Fibroblast of lung (primary cell): ENCODE results near the gene KDM5B. TPM values are rescaled to one million over a fixed set of nuclear protein-coding genes. Genes with fewer than 3 reads are reported as not detected.
"Not testable (repeated sequence)": the region's sequence is repeated elsewhere in the genome, so short reads cannot be mapped to it uniquely, and the experiment has no call there.

ENCODE experiments used
- DNase-seq, 2 donors: peaks; one replicate each; pipeline versions ENCODE4 v3.0.0 to v3.0.0-alpha.2; 2010; ENCODE audit warnings: low read depth in 2 of 2
- H2AFZ ChIP-seq: 2 replicates; pipeline ENCODE4 v1.5.1; 2012; ENCODE audit warnings: low read length, control low read depth, inconsistent platforms
- H3K27ac ChIP-seq: 2 replicates; pipeline ENCODE4 v1.5.1; 2011; ENCODE audit warnings: low read length, control low read depth; ENCODE audit not compliant: insufficient read depth
- H3K27me3 ChIP-seq: 2 replicates; pipeline ENCODE4 v1.5.1; 2011; ENCODE audit warnings: mild to moderate bottlenecking, low read length; ENCODE audit not compliant: control insufficient read depth, insufficient read depth
- H3K36me3 ChIP-seq: 2 replicates; pipeline ENCODE4 v1.5.1; 2011; ENCODE audit warnings: low read length; ENCODE audit not compliant: control insufficient read depth, insufficient read depth
- H3K4me1 ChIP-seq: 2 replicates; pipeline ENCODE4 v1.5.1; 2011; ENCODE audit warnings: low read length; ENCODE audit not compliant: control insufficient read depth, insufficient read depth; ENCODE audit errors: extremely low read depth
- H3K4me2 ChIP-seq: 2 replicates; pipeline ENCODE4 v1.5.1; 2011; ENCODE audit warnings: low read length, control low read depth; ENCODE audit not compliant: insufficient read depth; ENCODE audit errors: extremely low read depth
- H3K4me3 ChIP-seq, 4 experiments: fragments of 200-600 bp in 1 of 4; sonication (generic) in 1 of 4; replicated peaks in 1 of 4; 2 replicates each; pipeline ENCODE4 v1.5.1; 2011 to 2016; ENCODE audit warnings: low read length in 4 of 4, low read depth in 3 of 4, mild to moderate bottlenecking in 3 of 4, control low read depth in 2 of 4, inconsistent platforms in 1 of 4, mixed read lengths in 1 of 4; ENCODE audit not compliant: insufficient read depth in 1 of 4; ENCODE audit errors: control extremely low read depth in 1 of 4
- H3K79me2 ChIP-seq: 2 replicates; pipeline ENCODE4 v1.5.1; 2012; ENCODE audit warnings: mild to moderate bottlenecking, low read length, inconsistent platforms; ENCODE audit not compliant: control insufficient read depth, insufficient read depth
- H3K9ac ChIP-seq: 2 replicates; pipeline ENCODE4 v1.5.1; 2011; ENCODE audit warnings: mild to moderate bottlenecking, low read length, control low read depth; ENCODE audit not compliant: insufficient read depth
- H3K9me3 ChIP-seq: 2 replicates; pipeline ENCODE4 v1.5.1; 2012; ENCODE audit warnings: low read depth, low read length; ENCODE audit not compliant: control insufficient read depth, insufficient read depth
- H4K20me1 ChIP-seq: 2 replicates; pipeline ENCODE4 v1.5.1; 2011; ENCODE audit warnings: low read length; ENCODE audit not compliant: control insufficient read depth, insufficient read depth; ENCODE audit errors: extremely low read depth
- CTCF ChIP-seq, 2 donors: IDR thresholded peaks in 1 of 2; conservative IDR thresholded peaks in 1 of 2; 1 replicate in 1 of 2; 2 replicates in 1 of 2; pipeline ENCODE4 v1.5.1; 2011 to 2012; ENCODE audit warnings: low read length in 2 of 2, control low read depth in 1 of 2, inconsistent platforms in 1 of 2, low read depth in 1 of 2, mild to moderate bottlenecking in 1 of 2
- EZH2 ChIP-seq: IDR thresholded peaks from 2 replicates; pipeline ENCODE4 v1.5.1; 2012; ENCODE audit warnings: low read length, control low read depth, mild to moderate bottlenecking; ENCODE audit errors: missing control alignments
- polyA plus RNA-seq, 2 donors: library from polyadenylated mRNA; depleted of rRNA in 1 of 2; stranded (reverse) in 1 of 2; unstranded in 1 of 2; fragments of >200 nt; gene quantifications; 2 replicates each; pipeline ENCODE4 v1.2.1, GENCODE V29; 2011 to 2012; ENCODE audit warnings: missing spikeins in 1 of 2
- total RNA-seq: library from RNA; depleted of rRNA; stranded (reverse); fragments of >200 nt; gene quantifications from 2 replicates; pipeline ENCODE4 v1.2.1, GENCODE V29; 2014

KDM5B gene
- total and polyA plus RNA-seq, 2 donors (not counting 1 experiment from before 2014, with no cell fraction given) = 52.0 to 82.2 TPM

GRCh38 chr1:202725526-202725925 lies 82.7 kb downstream of the KDM5B start:
- Histone ChIP-seq H3K27ac (no peak overlapping the region), H4K20me1 (no peaks in the 10 kb centered on the region), H3K27me3 (no peaks in the 10 kb centered on the region), H3K9ac (no peak overlapping the region), H2AFZ (no peak overlapping the region), H3K9me3 (no peaks in the 10 kb centered on the region), H3K4me2 (no peak overlapping the region), H3K4me3 (no peak overlapping the region), H3K4me1 (no peaks in the 10 kb centered on the region), H3K79me2 (no peaks in the 10 kb centered on the region), H3K36me3 (peaks cover 15% of the 10 kb centered on the region)
- DNase-seq = no peak
- TF ChIP-seq CTCF (conservative IDR thresholded peaks at IDR 0.05 in 1 of 2, IDR thresholded peaks at IDR 0.05 in 1 of 2; ENCODE audit: low read depth in 1 of 2, low read length in 2 of 2) (no peak), EZH2 (no peak)

- no peak overlapping the region for H2AFZ ChIP-seq
- H3K36me3 ChIP-seq = peaks cover 9% of the 10 kb centered on the region
- no peaks in the 10 kb centered on the region for H4K20me1 ChIP-seq
- DNase-seq = no peak
- no peak overlapping the region for H3K27ac ChIP-seq
- H3K27me3 ChIP-seq = no peaks in the 10 kb centered on the region
- no peaks in the 10 kb centered on the region for H3K4me1 ChIP-seq
- H3K4me2 ChIP-seq = no peak overlapping the region
- TF ChIP-seq CTCF (conservative IDR thresholded peaks at IDR 0.05 in 1 of 2, IDR thresholded peaks at IDR 0.05 in 1 of 2; ENCODE audit: low read depth in 1 of 2, low read length in 2 of 2) = no peak
- no peak for TF ChIP-seq EZH2
- H3K9me3 ChIP-seq = no peaks in the 10 kb centered on the region
- H3K4me3 ChIP-seq = no peak overlapping the region
- no peaks in the 10 kb centered on the region for H3K79me2 ChIP-seq
- H3K9ac ChIP-seq = no peak overlapping the region
Measured at GRCh38 chr1:202723708-202724107, 84.5 kb downstream of the KDM5B start.

GRCh38 chr1:202723046-202723445 lies 85.2 kb downstream of the KDM5B start:
- H3K4me2 ChIP-seq, H3K27ac ChIP-seq, H4K20me1 ChIP-seq, H3K9me3 ChIP-seq, H3K36me3 ChIP-seq, H3K9ac ChIP-seq, H3K4me1 ChIP-seq, DNase-seq, H2AFZ ChIP-seq, H3K4me3 ChIP-seq, H3K27me3 ChIP-seq, H3K79me2 ChIP-seq: not testable (repeated sequence)
